GM12801 (cell line): ENCODE results near the gene TANC2.

ENCODE experiments used
- TF ChIP-seq, protein P1 (sequence below): IDR thresholded peaks from one replicate; pipeline ENCODE4 v1.5.1; 2011; ENCODE audit warnings: control low read depth; ENCODE audit not compliant: insufficient read length; ENCODE audit errors: extremely low read depth

The TANC2 gene

DNA sequence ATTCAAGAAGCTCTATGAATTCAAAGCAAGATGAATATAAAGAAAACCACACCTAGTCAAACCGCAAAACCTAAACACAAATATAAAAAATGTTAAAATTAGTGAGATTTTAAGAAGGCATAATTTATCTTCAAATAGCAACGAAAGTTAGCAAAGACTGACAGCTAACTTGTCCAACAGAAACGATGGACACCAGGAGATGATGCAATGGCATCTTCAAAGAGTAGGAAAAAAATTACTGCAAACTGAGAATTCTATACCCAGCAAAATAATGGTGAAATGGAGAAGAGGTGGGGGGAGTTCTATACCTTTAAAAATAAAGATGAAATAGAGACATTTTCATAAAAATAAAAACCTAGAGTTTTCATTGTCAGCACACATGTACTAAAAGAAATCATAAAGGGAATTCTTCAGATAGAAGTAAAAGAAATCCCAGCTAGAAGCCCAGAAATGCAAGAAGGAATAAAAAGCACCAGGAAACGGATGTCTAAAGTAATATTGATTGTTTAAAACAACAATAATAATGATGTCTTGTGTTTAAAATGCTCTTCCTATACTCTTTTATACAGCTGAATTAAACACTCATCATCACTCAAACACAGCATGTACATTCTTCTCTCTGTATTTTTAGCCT, 24.6 kb upstream of the TANC2 start:
- TF ChIP-seq, protein P1, sequence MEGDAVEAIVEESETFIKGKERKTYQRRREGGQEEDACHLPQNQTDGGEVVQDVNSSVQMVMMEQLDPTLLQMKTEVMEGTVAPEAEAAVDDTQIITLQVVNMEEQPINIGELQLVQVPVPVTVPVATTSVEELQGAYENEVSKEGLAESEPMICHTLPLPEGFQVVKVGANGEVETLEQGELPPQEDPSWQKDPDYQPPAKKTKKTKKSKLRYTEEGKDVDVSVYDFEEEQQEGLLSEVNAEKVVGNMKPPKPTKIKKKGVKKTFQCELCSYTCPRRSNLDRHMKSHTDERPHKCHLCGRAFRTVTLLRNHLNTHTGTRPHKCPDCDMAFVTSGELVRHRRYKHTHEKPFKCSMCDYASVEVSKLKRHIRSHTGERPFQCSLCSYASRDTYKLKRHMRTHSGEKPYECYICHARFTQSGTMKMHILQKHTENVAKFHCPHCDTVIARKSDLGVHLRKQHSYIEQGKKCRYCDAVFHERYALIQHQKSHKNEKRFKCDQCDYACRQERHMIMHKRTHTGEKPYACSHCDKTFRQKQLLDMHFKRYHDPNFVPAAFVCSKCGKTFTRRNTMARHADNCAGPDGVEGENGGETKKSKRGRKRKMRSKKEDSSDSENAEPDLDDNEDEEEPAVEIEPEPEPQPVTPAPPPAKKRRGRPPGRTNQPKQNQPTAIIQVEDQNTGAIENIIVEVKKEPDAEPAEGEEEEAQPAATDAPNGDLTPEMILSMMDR: no peak

DNA sequence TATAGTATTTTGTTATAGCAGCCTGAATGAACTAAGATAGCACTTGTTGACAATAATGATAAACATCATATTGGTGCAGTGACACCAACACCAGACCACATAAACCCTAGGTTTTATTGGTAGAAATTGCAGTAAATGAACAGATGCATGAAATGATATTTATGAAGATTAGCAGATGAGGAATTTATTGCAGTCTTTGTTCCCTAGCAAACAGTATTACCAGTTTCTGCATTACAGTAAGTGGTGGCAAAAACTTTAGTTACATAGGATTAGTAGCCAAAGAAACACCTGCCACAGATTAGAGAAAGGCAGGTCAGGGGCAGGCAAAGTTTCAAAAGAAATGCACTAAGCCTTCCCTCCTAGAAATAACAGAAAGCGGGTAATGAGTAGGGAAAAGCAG, 17.7 kb upstream of the TANC2 start:
- TF ChIP-seq, protein P1: no peak

DNA sequence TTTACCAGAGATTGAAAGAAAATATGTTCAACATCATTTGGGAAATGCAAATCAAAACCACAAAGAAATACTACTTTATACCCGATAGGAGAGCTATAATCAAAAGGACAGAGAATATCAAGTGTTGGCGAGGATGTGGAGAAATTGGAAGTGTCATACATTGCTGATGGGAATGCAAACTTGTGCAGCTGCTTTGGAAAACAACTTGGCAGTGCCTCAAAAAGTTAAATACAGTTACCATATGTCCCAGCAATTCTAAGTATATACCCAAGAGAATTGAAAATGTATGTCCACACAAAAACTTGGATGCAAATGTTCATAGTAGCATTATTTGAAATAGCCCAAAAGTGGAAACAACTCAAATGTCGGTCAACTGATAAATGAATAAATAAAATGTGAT, 17.0 kb upstream of the TANC2 start:
- TF ChIP-seq, protein P1: no peak

DNA sequence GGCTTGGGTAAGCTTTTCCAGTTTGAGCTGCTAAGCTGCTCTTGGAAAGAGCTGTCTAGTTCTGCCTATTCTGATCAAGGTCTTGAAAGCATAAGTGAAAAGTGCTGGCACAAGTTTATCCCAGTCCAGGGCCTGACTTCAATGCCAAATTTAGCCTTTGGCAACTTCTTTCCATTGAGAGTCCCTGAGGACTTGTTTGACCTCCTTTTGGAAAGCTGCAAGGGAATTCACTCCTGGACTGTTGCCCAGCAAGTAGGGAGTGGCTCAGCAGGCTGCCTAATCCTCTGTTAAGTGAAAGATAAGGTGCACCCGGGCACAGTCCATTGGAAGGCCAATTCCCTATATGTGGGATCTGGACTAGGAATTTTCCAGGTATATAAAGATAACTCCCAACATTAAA, 16.0 kb upstream of the TANC2 start:
- TF ChIP-seq, protein P1: no peak

DNA sequence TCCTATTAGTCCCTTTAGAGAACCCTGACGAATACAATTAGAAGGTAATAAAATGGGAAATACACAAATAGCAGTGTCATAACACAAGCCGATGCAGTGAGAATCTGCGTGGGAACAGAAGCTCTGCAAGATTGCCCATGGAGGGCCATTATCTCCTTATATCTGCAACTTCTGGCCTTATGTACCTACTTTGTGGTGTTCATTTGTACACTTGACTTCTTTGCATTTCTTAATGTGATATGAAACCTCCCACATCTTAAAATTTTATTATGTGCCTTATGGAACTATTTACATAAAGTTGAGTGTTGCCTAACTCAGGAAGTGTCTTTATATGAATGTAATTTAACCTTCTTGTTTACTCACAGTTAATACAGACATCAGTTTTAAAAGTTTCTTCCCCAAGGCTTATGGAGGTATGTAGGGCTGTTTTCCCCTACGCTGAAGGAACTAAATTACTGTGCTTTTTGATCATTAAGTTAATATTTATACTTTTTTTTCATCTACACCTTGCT, 10.1 kb upstream of the TANC2 start:
- TF ChIP-seq, protein P1: no peak

DNA sequence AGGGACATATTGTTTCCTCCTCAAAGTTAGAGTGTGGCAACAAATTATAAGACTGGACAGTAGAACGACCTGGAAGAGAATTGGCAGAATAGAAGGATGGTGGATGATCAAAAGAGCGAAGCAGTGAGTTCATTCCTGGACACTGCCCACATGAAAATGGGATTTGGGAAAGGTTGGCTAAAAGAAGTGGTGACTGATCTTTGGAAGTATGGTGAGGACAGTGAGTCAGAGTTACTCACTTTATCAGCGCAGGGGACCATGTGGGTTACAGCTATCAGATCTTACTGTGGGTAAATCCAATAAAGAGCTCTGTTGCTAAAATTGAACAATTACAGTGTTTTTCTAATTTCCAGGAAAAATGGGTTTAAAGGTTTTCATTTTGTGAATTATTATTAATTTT, 2.7 kb upstream of the TANC2 start:
- TF ChIP-seq, protein P1: no peak

DNA sequence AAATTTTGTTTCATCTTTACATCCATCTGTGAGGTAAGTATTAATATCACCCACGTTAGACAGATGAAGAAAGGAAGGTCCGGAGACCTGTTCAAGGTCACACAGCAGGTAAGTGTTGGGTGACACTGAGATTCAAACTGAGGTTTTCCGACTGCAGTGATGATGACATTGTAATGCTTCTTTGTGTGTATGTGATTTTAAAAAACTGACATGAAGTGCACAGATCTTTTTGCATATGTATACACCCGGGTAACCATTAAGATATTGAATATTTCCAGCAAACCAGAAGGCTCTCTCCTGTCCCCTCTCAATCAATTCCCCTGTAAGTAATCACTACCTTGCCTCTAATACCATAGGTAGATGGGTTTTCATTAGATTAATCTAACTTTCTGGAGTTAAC, 1.5 kb upstream of the TANC2 start:
- TF ChIP-seq, protein P1: no peak
